ENCODE data around the gene AEBP1. TPM values are rescaled to one million over a fixed set of nuclear protein-coding genes. Genes with fewer than 3 reads are reported as not detected.

Gene AEBP1
- total RNA-seq, 1 donor from 2014 or later: 9.4 TPM

DNA sequence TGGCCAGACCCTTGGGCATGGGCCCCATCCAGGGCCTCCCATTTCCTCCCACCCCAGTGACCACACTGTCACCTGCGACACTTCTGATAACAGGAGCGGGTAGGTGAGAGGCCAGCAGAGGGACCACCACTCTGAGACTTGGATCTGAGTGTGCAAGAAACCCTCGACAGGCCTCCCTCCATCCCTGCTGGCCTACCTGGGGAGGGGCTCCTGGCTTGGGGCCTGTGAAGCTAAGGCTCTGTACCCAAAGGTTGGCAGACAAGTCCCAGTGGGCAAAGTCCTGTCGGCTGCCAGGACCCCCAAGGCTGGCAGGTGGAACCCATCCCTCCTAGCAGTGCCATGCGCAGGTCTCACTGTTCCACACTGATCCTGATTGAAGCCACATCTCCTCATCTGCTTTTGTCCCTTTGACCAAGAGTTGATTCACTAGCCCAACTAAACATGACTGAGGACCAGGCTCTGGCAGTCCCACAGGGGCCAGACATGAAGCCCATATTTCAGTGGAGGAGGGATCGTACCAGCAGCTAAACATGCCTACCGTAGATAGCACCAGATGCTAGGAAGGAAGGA is 37.6 kb upstream of the AEBP1 start:
- DNase-seq (ENCODE audit: low spot score) (no peak), ATAC-seq (no peak)

DNA sequence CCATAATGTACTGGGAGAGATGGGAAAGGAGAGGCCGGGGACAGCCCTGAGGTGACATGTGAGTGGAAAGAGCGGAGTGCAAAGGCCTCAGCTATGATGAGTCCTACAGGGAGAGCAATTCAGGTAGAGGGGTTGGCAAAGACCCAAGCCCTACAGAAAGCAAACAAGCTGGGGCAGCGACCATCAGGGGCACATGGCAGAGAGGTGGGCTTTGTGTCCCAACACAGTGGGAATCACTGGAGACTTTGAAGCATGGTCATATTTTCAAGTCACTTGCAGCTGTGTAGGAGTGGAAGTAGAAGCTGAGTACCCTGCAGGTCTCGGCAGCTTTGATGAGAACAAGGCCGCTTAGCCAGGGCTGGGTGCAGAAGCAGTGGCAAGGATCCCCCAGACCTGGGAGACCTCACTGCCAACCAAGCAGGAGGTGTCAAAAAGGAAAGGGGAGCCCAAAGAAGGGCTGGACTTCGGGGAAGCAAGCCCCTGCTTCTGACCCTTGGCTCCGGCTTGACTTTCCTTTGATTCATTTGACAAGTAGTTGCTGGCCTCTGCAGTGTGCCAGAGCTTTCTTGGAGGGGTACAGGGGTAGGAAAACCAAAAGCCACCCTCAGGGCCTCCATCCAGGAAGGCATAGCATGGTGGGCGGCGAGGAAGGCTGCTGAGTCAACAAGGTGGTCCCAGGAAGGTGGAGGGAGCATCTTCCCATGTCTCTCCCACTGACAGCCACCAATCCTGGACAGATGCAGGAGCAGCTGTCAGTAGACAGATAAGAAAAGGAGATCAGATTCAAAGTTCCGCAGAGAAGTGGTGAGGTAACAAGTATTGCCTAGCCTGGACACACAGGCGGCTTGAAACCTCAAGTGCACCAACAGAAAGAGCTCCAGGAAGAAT is 36.8 kb upstream of the AEBP1 start:
- no peak for ATAC-seq
- no peak for DNase-seq (ENCODE audit: low spot score)

DNA sequence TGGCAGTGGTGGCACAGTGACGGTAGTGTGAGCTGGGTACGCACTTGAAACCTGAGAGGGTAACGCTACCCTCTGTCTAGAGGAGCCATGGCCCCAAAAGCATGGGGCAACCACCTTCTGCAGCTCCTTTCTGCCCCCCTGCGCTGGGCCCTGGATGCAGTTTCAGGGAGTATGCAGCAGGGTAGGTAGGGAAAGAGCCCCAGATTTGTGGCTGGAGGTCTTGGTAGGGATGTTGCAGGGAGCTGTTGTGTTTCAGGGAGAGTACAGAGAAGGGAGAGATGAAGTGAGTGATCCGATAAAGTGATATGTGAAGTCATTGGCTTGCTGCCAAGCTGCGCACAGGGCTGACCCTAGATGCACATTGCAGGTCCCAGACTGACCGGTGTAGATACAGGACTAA is 36.1 kb upstream of the AEBP1 start:
- ATAC-seq (peak; percentile 2), DNase-seq (ENCODE audit: low spot score) (no peak)

DNA sequence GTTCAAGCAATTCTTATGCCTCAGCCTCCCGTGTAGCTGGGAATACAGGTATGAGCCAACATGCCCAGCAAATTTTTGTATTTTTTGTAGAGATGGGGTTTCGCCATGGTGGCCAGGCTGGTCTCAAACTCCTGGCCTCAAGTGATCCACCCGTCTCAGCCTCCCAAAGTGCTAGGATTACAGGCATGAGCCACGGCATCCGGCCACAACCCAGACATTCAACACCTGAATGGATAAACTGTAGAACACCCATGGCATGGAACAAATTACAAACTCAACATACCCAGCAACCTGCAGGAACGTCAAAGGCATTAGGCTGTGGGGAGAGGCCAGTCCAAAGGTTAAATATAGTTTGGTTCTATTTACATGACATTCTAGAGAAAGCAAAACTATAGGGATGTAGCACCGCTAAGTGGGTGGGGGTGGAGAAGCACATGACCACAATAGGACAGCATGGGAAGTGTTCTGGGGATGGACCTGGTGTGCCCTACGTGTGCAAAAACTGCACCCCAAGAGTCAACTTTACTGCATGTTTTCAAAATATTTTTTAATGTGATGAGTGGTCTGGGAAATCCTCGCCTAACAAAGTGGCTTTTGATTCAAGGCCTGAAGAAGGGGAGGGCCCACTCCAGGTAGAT is 32.3 kb upstream of the AEBP1 start:
- ATAC-seq (no peak), DNase-seq (ENCODE audit: low spot score) (no peak)

DNA sequence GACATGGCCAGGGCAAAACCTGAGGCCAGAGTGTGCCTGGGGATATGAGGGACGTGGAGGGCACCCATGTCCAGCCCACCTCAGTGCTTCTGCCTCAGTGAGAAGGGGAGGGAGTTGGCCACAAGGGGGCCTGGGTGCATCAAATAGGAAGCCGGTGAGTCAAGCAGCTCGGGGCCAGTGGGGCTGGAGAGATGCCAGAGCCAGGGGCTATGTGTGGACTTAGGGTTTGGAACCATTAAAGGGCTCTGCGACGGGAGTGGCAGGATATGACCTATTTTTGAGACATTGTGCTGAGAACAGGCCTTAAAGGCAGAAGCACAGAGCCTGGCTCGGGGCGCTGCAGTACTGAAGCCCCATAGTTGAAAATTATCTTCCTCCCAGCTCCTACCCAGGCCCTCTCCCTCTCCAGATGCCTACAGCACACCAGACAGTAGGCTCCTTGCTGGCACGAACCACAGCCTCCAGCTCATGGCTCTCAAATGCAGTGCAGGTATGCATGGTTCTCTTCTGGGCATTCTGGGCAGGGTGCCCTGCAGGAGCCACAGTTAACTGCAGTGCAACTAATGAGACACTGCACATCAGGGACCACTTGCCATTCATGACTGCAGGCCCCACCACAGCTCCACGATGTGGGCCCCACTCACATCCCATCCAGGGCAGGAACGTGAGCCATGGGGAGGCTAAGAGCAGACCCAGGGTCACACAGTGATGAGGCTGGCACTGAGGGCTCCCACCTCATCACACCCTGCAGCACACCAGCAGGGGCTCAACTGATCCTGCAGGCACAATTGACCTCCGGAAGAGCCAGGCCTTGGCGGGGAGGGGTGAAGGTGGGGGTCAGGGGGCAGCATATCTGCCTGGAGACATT is 31.5 kb upstream of the AEBP1 start:
- DNase-seq (ENCODE audit: low spot score) (no peak), ATAC-seq (peak; percentile 1)

DNA sequence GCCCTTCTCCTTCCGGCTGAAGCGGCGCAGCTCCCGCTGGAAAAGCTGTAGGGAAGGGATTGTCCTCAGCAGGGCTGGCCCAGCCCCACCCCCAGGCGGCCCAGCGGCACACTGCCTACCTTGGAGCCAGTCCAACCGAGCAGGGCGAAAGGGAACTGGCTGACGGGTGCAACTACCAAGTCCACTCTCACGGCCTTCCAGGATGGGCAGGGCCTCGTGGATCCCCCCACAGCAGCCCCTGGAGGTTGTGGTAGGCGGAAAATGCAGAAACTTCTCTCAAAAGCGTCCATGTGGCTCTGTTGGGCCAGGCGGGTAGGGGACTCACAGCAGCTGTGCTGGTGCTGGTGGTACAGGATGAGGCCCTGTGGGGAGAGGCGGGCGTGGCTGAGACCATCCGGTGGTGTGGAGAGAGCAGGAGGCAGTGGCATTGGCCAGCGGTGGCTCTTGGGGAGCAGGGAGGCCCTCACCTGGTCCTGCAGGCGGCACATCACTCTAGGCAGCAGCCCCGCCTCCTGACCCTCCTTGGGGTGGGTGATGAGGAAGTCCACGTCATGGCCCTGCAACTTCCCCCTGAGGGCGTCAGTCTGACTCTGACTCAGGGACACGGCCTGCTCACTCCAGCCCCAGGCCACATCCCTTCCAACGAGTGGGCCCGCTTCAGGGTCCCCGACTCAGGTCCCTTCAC is 30.3 kb upstream of the AEBP1 start:
- DNase-seq (ENCODE audit: low spot score): peak; percentile 95
- ATAC-seq: peak; percentile 83

DNA sequence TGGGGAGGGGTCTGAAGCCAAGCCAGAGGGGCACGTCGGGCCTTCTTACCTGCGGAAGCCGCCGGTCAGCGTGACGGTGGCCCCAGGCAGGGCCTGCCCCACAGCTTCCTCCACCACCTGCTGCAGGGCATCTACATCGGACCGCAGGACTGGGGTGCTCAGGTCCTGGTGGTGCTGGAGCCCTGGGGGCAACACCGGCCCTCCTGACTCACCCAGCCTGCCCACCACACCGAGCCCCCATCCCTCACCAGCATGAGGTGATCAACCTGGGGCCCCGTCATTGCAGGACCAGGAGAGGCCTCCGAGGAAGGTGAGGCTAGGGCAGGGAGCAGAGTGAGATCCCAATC is 29.8 kb upstream of the AEBP1 start:
- ATAC-seq: no peak
- peak; percentile 46 for DNase-seq (ENCODE audit: low spot score)

DNA sequence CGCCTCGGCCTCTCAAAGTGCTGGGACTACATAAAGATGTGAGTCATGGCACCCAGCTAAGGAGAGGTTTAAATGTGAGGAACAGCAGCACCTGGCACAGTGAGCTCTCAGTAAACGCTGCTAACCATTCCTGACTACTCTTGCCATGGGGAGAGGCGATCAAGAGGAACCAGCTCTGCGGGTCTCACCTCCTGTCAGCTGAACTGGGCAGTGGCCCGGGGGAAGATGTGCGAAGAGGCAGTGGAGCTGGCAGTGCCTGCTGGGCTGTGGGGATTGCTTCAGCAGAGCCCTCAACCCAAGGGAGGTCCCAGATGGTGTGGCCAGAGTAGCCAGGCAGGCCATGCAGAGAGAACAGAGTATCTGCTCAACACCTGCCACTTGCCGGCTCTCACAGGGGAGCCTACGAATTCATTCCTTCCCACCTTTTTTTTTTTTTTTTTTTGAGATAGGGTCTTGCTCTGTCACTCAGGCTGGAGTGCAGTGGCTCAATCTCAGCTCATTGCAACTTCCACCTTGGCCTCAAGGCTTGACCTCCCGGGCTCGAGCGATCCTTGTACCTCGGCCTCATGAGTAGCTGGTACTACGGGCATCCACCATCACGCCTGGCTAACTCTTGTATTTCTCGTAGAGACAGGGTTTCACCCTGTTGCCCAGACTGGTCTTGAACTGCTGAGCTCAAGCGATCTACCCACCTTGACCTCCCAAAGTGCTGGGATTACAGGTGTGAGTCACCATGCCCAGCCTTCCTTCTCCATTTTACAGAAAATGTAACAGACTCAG is 28.7 kb upstream of the AEBP1 start:
- ATAC-seq: no peak
- peak; percentile 48 for DNase-seq (ENCODE audit: low spot score)

DNA sequence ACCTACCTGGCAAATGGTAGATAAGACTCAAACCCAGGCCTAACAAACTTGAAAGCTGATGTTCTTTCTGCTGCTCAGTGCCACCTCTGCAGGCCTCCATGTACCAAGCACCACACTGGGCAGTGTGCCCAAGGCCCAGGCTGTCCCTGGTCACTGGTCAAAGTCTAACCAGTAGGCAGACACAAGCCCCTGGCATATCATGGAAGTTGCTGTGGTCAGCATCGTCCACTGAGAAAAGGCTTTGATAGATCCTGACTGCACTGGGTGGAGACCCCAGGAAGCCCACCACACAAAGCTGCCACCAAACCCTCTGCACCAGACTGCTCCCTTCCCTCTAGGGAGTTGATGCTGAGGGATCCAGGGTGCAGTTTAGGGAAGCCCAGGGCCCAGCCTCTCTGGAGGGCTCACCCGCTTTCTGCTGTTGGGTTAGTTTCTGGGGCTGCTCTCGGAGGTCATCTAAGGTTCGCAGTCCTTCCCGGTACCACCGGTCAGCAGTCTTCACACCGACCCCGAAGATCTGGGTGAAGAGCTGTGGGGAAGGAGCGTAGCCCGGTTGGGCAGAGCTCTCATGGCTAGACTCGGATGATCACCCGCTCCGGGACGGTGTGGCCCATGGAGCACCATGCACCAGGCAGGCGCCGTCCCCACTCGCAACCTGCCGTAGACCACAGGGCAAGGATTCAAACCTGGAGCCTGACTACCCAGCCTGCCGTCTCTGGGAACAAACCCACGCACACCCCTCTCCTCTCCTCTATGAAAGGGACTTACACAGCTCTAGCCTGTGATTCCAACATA is 27.8 kb upstream of the AEBP1 start:
- DNase-seq (ENCODE audit: low spot score): peak; percentile 94
- peak; percentile 78 for ATAC-seq

DNA sequence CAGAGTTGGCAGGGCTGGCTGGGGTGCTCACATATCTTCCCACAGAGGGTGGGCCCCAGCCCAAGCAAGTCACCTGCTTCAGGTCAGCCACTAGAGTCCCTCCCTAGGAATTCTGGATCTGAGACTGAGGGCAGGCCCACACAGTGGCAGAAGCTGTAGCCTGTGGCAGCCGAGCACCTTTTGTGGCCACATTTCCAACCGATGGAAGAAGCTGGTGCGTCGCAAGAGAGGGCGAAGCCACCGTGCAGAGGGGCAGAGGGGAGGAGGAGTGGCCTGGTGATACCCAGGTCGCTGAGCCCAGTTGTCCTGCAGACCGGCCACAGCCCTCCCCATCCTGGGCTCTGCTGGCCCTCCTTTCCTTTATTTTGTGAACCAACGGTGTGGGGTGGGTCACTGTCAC is 27.1 kb upstream of the AEBP1 start:
- ATAC-seq (no peak), DNase-seq (ENCODE audit: low spot score) (no peak)

DNA sequence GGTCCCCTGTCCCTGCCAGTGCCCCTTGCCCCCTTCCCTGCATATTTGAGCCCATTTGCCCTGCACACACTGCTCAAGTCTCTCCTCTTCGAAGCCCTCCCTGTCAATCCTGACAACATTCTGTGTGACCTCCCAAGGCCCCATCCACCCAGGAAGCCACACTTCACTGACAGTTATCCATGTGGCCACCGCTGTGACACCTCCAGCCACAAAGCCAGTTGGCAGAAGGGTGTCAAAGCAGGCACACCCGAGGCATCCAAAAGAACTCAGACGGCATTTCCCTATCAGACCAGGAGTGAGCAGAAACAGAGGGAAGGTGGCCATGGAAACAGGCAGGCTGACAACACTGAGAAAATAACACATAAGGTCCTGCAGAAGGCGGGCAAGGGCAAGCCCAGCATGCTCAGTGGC is 26.5 kb upstream of the AEBP1 start:
- no peak for ATAC-seq
- no peak for DNase-seq (ENCODE audit: low spot score)

DNA sequence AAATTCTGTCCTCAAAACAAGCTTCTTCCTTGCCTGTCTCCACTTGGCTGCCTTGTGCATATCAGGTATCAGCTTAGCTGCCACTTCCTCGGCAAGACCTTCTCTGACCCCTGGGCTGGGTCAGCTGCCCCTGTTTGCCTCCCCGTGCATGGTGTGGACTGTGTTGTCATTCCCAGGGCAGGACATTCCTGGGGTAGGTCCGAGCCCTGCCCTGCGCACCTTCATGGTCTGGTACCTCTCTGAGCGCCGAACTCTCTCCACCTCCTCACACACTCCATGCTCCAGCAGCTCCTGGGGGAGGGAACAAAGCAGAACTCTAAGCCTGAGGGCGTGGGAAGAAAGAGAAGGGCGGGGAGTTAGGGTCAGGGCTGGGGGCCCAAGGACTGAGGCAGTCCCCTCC is 25.6 kb upstream of the AEBP1 start:
- ATAC-seq (no peak), DNase-seq (ENCODE audit: low spot score) (no peak)

DNA sequence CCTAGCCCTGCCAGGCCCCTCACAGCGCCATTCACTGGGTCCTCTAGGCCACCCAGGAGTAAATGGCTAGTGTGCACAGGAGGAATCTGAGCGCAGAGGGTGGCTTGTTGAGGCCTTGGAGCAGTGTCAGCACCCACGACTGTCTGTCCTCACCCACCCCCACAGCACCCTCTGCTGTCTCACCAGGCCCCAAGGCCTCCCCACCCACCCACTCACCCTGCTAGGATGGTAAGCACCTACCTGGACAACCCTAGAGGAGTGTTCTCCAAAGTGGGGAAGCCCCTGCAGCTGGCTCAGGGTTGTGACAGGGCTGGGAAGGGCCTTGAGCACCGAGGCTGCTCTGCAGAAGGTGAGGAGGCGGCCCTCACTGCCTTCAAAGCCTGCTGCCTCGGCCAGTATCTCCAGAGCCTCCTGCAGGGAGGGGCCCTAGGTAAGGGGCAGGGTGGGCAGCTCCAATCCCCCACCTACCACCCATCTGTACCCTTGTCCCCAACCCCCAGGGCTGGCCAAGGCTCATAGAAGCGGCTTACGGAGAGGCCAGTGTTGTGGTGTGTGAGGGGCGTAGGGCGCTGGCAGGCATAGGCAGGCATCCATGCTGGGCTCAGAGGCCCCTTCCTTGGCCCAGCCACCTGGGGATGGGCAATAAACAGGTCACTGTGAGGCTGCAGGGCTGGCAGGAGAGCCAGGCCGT is 24.7 kb upstream of the AEBP1 start:
- ATAC-seq: no peak
- DNase-seq (ENCODE audit: low spot score): no peak

DNA sequence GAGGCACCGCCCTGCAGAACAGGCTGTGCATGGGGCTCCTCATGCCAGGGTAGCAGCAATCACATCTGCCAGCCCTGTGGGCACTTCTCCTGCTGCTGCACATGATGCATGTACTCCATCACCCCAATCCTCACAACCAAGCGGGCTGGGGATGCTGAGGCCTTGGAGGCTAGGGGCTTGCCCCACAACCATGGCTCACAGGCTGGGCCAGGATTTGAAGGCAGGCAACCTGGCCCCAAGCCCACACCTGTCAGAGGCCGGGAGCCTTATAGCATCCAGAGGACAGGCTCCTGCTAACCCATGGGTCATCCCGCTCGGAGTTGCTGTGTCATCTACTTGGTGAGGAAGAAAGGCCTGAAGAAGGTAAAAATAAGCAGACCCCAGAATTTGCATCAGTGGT is 24.0 kb upstream of the AEBP1 start:
- no peak for DNase-seq (ENCODE audit: low spot score)
- no peak for ATAC-seq

DNA sequence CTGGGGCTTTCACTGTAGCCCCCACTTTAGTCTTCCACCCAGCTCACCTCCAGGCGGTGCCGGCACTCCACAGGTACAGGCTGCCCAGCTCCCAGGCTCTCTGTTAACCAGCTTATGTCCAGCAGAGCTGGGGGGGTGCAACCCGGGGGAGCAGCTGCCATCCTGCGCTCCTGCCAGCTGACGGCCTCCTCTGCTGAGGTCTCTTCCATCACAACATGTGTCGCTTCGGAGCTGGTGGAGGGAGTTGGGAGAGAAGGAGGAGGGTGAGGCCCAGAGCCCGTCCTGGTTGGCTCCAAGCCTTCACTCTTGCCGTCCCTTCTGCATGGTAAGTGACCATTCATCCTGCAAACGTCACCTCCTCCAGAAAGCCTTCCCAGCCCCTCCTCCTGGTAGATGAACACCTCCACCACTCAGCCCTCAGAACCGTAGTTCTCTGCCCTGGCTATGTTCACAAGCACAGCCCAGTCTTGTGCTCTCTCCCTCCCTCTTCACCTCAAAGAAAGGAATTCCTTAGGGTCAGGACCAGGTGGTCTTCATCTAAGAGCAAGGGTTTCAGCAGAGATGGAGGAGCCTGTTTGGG is 23.4 kb upstream of the AEBP1 start:
- ATAC-seq (no peak), DNase-seq (ENCODE audit: low spot score) (no peak)

DNA sequence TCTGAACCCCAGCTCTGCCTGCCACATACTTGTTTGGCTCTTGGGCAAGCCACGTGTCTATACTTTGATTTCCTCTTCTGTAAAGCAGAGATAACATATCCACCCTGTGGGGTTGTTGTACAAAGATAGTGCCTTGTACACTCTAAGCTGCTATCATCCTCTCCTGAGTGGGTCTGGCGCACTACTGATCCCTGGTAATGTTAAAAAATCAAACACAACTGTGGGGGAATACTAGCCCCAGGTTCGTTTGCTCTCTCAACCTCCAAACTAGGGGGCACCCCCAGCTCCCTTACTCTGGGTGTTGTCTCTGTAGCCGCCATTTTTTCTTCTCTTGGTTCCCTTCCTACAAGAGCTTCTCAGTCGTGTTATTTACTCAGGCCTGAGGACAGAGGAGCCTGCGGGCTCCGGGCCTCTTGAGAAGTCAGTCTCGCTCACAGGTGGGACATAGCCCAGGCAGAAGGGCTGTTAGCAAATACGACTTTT is 22.8 kb upstream of the AEBP1 start:
- no peak for ATAC-seq
- no peak for DNase-seq (ENCODE audit: low spot score)

DNA sequence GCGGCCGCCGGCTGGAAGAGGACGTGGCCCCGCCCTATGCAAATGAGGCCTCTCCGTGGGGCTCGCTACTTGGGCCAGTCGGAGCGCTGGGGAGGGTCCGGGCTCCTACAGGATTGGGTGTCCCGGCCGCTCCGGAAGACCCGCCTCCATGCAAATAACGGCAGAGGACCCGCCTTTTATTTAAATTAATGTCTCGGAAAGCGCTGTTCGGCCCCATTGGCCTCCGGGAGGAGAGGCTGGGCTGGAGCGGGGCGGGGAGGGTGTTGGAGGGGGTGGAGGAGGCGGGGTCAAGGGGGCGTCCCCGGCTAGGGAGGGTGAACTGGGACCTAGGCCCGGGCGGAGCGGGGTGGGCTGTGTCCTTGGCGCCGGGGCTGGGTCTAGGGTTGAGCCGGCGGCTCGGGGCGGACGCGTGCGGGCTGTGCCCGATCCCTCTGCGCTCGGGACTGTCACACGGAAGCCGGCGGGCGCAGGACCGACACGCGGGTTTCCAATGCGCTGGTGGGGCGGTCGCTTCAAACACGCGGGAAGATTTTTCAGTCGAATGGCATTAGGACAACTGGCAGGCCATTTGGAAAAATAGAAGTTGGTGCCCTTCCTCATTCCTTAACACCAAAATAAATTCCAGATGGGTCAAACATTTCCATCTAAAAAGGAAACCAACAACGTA is 21.5 kb upstream of the AEBP1 start:
- ATAC-seq (peak; percentile 92), DNase-seq (ENCODE audit: low spot score) (peak; percentile 99)

All from left lobe of liver (tissue), 2 donors.